Astrocyte of the cerebellum (primary cell): ENCODE results near the gene COQ8A.
"Not testable (repeated sequence)": the region's sequence is repeated elsewhere in the genome, so short reads cannot be mapped to it uniquely, and the experiment has no call there.

Experiments
- DNase-seq: peaks from one replicate; pipeline ENCODE4 v3.0.0-alpha.2; 2011; ENCODE audit warnings: low read depth
- H3K4me3 ChIP-seq: 2 replicates; pipeline ENCODE4 v1.5.1; 2011; ENCODE audit warnings: mild to moderate bottlenecking, low read depth, low read length, moderate library complexity
- CTCF ChIP-seq: IDR thresholded peaks from 2 replicates; pipeline ENCODE4 v1.5.1; 2012; ENCODE audit warnings: low read length, low read depth, moderate library complexity, mild to moderate bottlenecking; ENCODE audit errors: missing control alignments
- in situ Hi-C: cut with HindIII; loops from 2 replicates; pipeline ENCODE4 v1.10.0; 2017; ENCODE audit warnings: low sequenced_read_pairs

Gene COQ8A

DNA sequence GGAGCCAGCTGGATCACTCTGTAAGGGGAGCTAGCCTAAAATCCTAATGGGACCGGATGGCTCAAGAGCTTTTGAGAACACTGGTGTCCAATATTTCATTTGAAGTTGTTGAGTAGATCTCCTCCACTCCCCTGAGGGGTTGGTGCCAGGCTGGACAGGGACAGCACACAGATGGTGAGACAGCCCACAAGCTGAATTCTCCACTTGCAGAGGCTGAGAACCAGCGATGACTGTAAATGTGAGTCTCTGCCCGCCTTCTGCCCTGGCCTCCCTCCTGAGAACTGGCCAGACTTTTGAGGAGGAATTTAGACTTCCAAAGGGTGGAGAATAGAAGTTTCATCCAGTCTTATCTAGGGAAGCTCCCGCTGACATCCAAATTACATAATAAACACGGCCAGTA is 20.5 kb upstream of the COQ8A start:
- DNase-seq = no peak
- H3K4me3 ChIP-seq = no peak overlapping the region
- TF ChIP-seq CTCF = no peak
- in situ Hi-C loops = loop anchor here (25.0 kb wide), 1 partner anchor 543 kb away; no protein-coding TSS in a partner anchor

DNA sequence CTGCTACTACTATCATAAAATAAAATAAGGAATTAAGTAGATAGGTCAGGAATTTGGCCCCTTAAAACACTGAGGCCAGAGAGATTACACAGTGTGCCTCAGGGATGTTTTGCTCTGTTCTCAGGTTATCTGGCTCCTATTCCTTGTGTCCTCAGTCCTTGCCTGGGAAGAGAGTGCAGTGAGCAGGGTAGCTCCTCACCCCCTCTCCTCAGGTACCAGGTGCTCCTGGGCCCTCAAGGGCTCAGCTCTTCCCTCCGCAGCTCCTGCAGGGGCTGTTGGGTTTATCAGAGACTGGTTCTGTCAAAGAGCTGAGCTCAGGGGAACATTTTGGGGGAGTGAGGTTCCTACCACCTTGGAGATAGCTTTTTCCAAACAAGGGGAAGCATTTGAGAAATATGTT is 20.1 kb upstream of the COQ8A start:
- in situ Hi-C loops = loop anchor here (25.0 kb wide), 1 partner anchor 542 kb away; no protein-coding TSS in a partner anchor
- no peak overlapping the region for H3K4me3 ChIP-seq
- no peak for TF ChIP-seq CTCF
- no peak for DNase-seq

GRCh38 chr1:226920446-226920894 is 19.6 kb upstream of the COQ8A start:
- no peak overlapping the region for H3K4me3 ChIP-seq
- TF ChIP-seq CTCF = no peak
- in situ Hi-C loops = loop anchor here (25.0 kb wide), 1 partner anchor 542 kb away; no protein-coding TSS in a partner anchor
- no peak for DNase-seq

GRCh38 chr1:226921504-226921903 is 18.6 kb upstream of the COQ8A start:
- TF ChIP-seq CTCF = no peak
- in situ Hi-C loops = loop anchor here (25.0 kb wide), 1 partner anchor 541 kb away; no protein-coding TSS in a partner anchor
- no peak overlapping the region for H3K4me3 ChIP-seq
- no peak for DNase-seq

DNA sequence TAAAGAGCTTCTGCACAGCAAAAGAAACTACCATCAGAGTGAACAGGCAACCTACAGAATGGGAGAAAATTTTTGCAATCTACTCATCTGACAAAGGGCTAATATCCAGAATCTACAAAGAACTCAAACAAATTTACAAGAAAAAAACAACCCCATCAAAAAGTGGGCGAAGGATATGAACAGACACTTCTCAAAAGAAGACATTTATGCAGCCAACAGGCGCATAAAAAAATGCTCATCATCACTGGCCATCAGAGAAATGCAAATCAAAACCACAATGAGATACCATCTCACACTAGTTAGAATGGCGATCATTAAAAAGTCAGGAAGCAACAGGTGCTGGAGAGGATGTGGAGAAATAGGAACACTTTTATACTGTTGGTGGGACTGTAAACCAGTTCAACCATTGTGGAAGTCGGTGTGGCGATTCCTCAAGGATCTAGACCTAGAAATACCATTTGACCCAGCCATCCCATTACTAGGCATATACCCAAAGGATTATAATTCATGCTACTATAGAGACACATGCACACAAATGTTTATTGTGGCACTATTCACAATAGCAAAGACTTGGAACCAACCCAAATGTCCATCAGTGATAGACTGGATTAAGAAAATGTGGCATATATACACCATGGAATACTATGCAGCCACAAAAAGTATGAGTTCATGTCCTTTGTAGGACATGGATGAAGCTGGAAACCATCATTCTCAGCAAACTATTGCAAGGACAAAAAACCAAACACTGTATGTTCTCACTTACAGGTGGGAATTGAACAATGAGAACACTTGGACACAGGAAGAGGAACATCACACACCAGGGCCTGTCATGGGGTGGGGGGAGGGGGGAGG is 10.6 kb upstream of the COQ8A start:
- H3K4me3 ChIP-seq, in situ Hi-C loops, DNase-seq: not testable (repeated sequence)

GRCh38 chr1:226934483-226935237 is 5.4 kb upstream of the COQ8A start:
- TF ChIP-seq CTCF = no peak
- no peak overlapping the region for H3K4me3 ChIP-seq
- no peak for DNase-seq
- in situ Hi-C loops = no loop called here
